H9 (cell line): ENCODE measurements around the gene JARID2. TPM values are rescaled to one million over a fixed set of nuclear protein-coding genes. Genes with fewer than 3 reads are reported as not detected.

Source experiments
- DNase-seq: peaks from one replicate; pipeline ENCODE4 v3.0.0-alpha.2; 2017
- H2AFZ ChIP-seq: one replicate; pipeline ENCODE4 v1.6.1; 2013; ENCODE audit warnings: mild to moderate bottlenecking, low read length, control low read depth, moderate library complexity
- H2AK5ac ChIP-seq: 2 replicates; pipeline ENCODE4 v1.6.1; 2013; ENCODE audit warnings: low read length, control low read depth, mixed read lengths; ENCODE audit not compliant: insufficient read length
- H2BK120ac ChIP-seq: one replicate; pipeline ENCODE4 v1.6.1; 2013; ENCODE audit warnings: low read depth, mild to moderate bottlenecking, low read length, control low read depth, inconsistent platforms; ENCODE audit not compliant: poor library complexity, severe bottlenecking
- H2BK12ac ChIP-seq: 2 replicates; pipeline ENCODE4 v1.6.1; 2013; ENCODE audit warnings: low read length, control low read depth, mixed read lengths, low read depth; ENCODE audit not compliant: insufficient read length
- H2BK15ac ChIP-seq: 2 replicates; pipeline ENCODE4 v1.6.1; 2013; ENCODE audit warnings: low read depth, low read length, control low read depth
- H2BK20ac ChIP-seq: one replicate; pipeline ENCODE4 v1.6.1; 2013; ENCODE audit warnings: low read depth, mild to moderate bottlenecking, low read length, control low read depth, inconsistent platforms; ENCODE audit not compliant: poor library complexity, severe bottlenecking
- H2BK5ac ChIP-seq: 2 replicates; pipeline ENCODE4 v1.6.1; 2013; ENCODE audit warnings: low read length, control low read depth, mixed read lengths; ENCODE audit not compliant: insufficient read length
- H3K14ac ChIP-seq: 2 replicates; pipeline ENCODE4 v1.6.1; 2013; ENCODE audit warnings: low read length, control low read depth; ENCODE audit not compliant: insufficient read depth
- H3K18ac ChIP-seq: 2 replicates; pipeline ENCODE4 v1.6.1; 2013; ENCODE audit warnings: low read depth, mild to moderate bottlenecking, mixed read lengths, low read length, control low read depth; ENCODE audit not compliant: insufficient read length
- H3K23ac ChIP-seq: 2 replicates; pipeline ENCODE4 v1.6.1; 2013; ENCODE audit warnings: low read length, control low read depth, mixed read lengths, low read depth; ENCODE audit not compliant: insufficient read length
- H3K23me2 ChIP-seq: 2 replicates; pipeline ENCODE4 v1.6.1; 2013; ENCODE audit warnings: low read depth, mild to moderate bottlenecking, mixed read lengths, low read length, control low read depth; ENCODE audit not compliant: insufficient read length, poor library complexity, severe bottlenecking
- H3K27ac ChIP-seq: 2 replicates; pipeline ENCODE4 v1.5.1; 2013; ENCODE audit warnings: low read length, control low read depth, mixed read lengths, low read depth; ENCODE audit not compliant: insufficient read length
- H3K27me3 ChIP-seq: 2 replicates; pipeline ENCODE4 v1.6.1; 2013; ENCODE audit warnings: low read length, control low read depth, inconsistent platforms; ENCODE audit not compliant: insufficient read depth
- H3K4ac ChIP-seq: 2 replicates; pipeline ENCODE4 v1.6.1; 2013; ENCODE audit warnings: low read depth, mild to moderate bottlenecking, control low read depth, inconsistent platforms, low read length, moderate library complexity
- H3K4me1 ChIP-seq: 2 replicates; pipeline ENCODE4 v1.6.1; 2013; ENCODE audit warnings: low read length, control low read depth, inconsistent platforms; ENCODE audit not compliant: insufficient read depth
- H3K4me2 ChIP-seq: 2 replicates; pipeline ENCODE4 v1.6.1; 2013; ENCODE audit warnings: low read length, control low read depth, mixed read lengths; ENCODE audit not compliant: insufficient read length, insufficient read depth
- H3K56ac ChIP-seq: 2 replicates; pipeline ENCODE4 v1.6.1; 2013; ENCODE audit warnings: low read depth, mild to moderate bottlenecking, mixed read lengths, low read length, control low read depth; ENCODE audit not compliant: insufficient read length
- H3K79me1 ChIP-seq: 2 replicates; pipeline ENCODE4 v1.6.1; 2013; ENCODE audit warnings: low read depth, mild to moderate bottlenecking, moderate library complexity, low read length, control low read depth, inconsistent platforms; ENCODE audit not compliant: insufficient read depth, poor library complexity, severe bottlenecking
- H3K79me2 ChIP-seq: 2 replicates; pipeline ENCODE4 v1.6.1; 2013; ENCODE audit warnings: low read length, control low read depth, inconsistent platforms; ENCODE audit not compliant: insufficient read depth
- H3K9ac ChIP-seq: 2 replicates; pipeline ENCODE4 v1.6.1; 2013; ENCODE audit warnings: low read length, control low read depth, mixed read lengths; ENCODE audit not compliant: insufficient read length; ENCODE audit errors: extremely low read depth
- H3K9me3 ChIP-seq: one replicate; pipeline ENCODE4 v1.6.1; 2013; ENCODE audit warnings: low read depth, low read length, inconsistent platforms; ENCODE audit not compliant: control insufficient read depth
- H3T11ph ChIP-seq: one replicate; pipeline ENCODE4 v1.6.1; 2013; ENCODE audit warnings: mild to moderate bottlenecking, low read length, control low read depth, inconsistent platforms
- H4K20me1 ChIP-seq: one replicate; pipeline ENCODE4 v1.6.1; 2013; ENCODE audit not compliant: control insufficient read depth, insufficient read length, insufficient read depth
- H4K5ac ChIP-seq: 2 replicates; pipeline ENCODE4 v1.6.1; 2013; ENCODE audit warnings: low read depth, mild to moderate bottlenecking, mixed read lengths, low read length, control low read depth; ENCODE audit not compliant: insufficient read length
- H4K8ac ChIP-seq: replicated peaks from 2 replicates; pipeline ENCODE4 v1.6.1; 2013; ENCODE audit warnings: low read length, control low read depth, mixed read lengths, low read depth; ENCODE audit not compliant: insufficient read length
- H4K91ac ChIP-seq: 2 replicates; pipeline ENCODE4 v1.6.1; 2013; ENCODE audit warnings: low read depth, mild to moderate bottlenecking, moderate library complexity, mixed read lengths, low read length, control low read depth; ENCODE audit not compliant: insufficient read length
- H3K27ac Mint-ChIP-seq, 3 experiments: 2 replicates in 2 of 3; 3 replicates in 1 of 3; pipeline ENCODE4 v1.8.0; 2020 to 2021; ENCODE audit warnings: mixed read lengths in 3 of 3, mild to moderate bottlenecking in 1 of 3, moderate library complexity in 1 of 3
- H3K27me3 Mint-ChIP-seq: 2 replicates; pipeline ENCODE4 v1.8.0; 2021; ENCODE audit warnings: low read depth, mild to moderate bottlenecking, moderate library complexity, mixed read lengths
- H3K36me3 Mint-ChIP-seq, 3 experiments: 2 replicates in 2 of 3; 3 replicates in 1 of 3; pipeline ENCODE4 v1.8.0; 2020 to 2021; ENCODE audit warnings: low read depth in 3 of 3, mixed read lengths in 3 of 3; ENCODE audit not compliant: insufficient read depth in 1 of 3
- H3K4me1 Mint-ChIP-seq, 2 experiments: 2 replicates each; pipeline ENCODE4 v1.8.0; 2020; ENCODE audit warnings: mixed read lengths in 2 of 2
- H3K4me3 Mint-ChIP-seq, 2 experiments: 2 replicates in 1 of 2; 3 replicates in 1 of 2; pipeline ENCODE4 v1.8.0; 2020 to 2021; ENCODE audit warnings: mild to moderate bottlenecking in 2 of 2, mixed read lengths in 2 of 2, moderate library complexity in 1 of 2
- H3K9me3 Mint-ChIP-seq, 2 experiments: 2 replicates in 1 of 2; 3 replicates in 1 of 2; pipeline ENCODE4 v1.8.0; 2020; ENCODE audit warnings: mild to moderate bottlenecking in 2 of 2, mixed read lengths in 2 of 2, moderate library complexity in 1 of 2
- WGBS: extraction: QIAGEN DNeasy Blood & Tissue Kit; methylation state at CpG from one replicate; pipeline ENCODE4 v1.1.7; 2013; ENCODE audit warnings: missing lambda C conversion rate, low lambda C conversion rate, mixed read lengths; ENCODE audit not compliant: insufficient read length; ENCODE audit errors: extremely low coverage; 5-methylcytosine and 5-hydroxymethylcytosine counted together
- total RNA-seq: library from RNA; stranded (reverse); gene quantifications from 2 replicates; pipeline ENCODE4 v1.2.1, GENCODE V29; 2021
- TF ChIP-seq, protein P1 (sequence below): fragments of 200-600 bp; sonication (generic); conservative IDR thresholded peaks from 3 replicates; pipeline ENCODE4 v1.8.0; 2021; ENCODE audit warnings: antibody characterized with exemption, mild to moderate bottlenecking

The JARID2 gene
- total RNA-seq, 1 experiment from 2014 or later: 174 TPM

DNA sequence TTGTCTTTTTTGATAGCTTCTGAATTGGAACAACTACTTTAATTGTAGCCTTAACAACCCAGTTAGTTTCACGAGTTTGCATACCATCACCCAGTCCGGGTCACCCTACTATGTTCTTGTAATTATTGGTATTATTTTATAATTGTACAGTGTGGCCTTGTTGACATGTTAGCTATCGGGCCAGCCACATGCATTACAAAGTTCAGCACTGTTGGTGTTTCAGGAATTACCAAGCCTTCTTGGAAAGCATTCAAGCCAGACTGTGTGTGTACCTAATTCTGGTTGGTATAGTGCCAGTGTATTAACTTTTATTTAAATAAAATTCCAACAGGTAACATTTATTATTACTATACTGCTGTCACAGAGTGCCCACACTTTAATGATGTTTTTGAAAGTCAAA is 150.9 kb downstream of the JARID2 start:
- Histone ChIP-seq H3K79me1 (peaks cover 6% of the 10 kb centered on the region), H3K4me1 (peaks cover 18% of the 10 kb centered on the region), H2BK15ac (no peak overlapping the region), H3K14ac (no peak overlapping the region), H3K23ac (no peak overlapping the region), H2BK5ac (no peak overlapping the region), H3K79me2 (peaks cover 93% of the 10 kb centered on the region), H2AK5ac (no peak overlapping the region), H3K9me3 (no peaks in the 10 kb centered on the region), H3K56ac (no peak overlapping the region), H3K9ac (no peak overlapping the region), H4K5ac (no peak overlapping the region), H3K23me2 (no peaks in the 10 kb centered on the region), H3T11ph (no peak overlapping the region), H4K8ac (no peak overlapping the region), H3K4ac (no peak overlapping the region), H3K27me3 (no peaks in the 10 kb centered on the region), H2BK120ac (no peak overlapping the region), H4K91ac (no peak overlapping the region), H3K18ac (no peak overlapping the region), H4K20me1 (peaks cover 2% of the 10 kb centered on the region), H2AFZ (no peak overlapping the region), H3K4me2 (no peak overlapping the region), H3K27ac (no peak overlapping the region), H2BK20ac (no peak overlapping the region), H2BK12ac (no peak overlapping the region)
- WGBS: no CpG with 5 or more reads among the region's 3 CpGs
- Mint-ChIP-seq H3K4me3 (no peak overlapping the region), H3K9me3 (no peaks in the 10 kb centered on the region), H3K36me3 (peaks cover 0 to 20% (median 19%) of the 10 kb centered on the region in 3 experiments; a peak in 6 of 7 replicates), H3K27ac (no peak overlapping the region), H3K27me3 (no peaks in the 10 kb centered on the region; the same call in 1 of the 2 replicates), H3K4me1 (peaks cover 56 to 63% of the 10 kb centered on the region in 2 experiments)
- TF ChIP-seq, protein P1, sequence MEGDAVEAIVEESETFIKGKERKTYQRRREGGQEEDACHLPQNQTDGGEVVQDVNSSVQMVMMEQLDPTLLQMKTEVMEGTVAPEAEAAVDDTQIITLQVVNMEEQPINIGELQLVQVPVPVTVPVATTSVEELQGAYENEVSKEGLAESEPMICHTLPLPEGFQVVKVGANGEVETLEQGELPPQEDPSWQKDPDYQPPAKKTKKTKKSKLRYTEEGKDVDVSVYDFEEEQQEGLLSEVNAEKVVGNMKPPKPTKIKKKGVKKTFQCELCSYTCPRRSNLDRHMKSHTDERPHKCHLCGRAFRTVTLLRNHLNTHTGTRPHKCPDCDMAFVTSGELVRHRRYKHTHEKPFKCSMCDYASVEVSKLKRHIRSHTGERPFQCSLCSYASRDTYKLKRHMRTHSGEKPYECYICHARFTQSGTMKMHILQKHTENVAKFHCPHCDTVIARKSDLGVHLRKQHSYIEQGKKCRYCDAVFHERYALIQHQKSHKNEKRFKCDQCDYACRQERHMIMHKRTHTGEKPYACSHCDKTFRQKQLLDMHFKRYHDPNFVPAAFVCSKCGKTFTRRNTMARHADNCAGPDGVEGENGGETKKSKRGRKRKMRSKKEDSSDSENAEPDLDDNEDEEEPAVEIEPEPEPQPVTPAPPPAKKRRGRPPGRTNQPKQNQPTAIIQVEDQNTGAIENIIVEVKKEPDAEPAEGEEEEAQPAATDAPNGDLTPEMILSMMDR: no peak
- DNase-seq: no peak
